Stimulated activated CD8-positive, alpha-beta memory T cell treated with anti-CD3 and anti-CD28 coated beads, Interleukin-4, amount 100 ng/mL, for 1 hour (primary cell): ENCODE measurements around the gene CAB39.

Source experiments
- DNase-seq, 2 donors: peaks; one replicate each; pipeline ENCODE4 v3.0.0-alpha.2; 2020; ENCODE audit warnings: low read depth in 2 of 2, low spot score in 1 of 2

CAB39 gene

DNA sequence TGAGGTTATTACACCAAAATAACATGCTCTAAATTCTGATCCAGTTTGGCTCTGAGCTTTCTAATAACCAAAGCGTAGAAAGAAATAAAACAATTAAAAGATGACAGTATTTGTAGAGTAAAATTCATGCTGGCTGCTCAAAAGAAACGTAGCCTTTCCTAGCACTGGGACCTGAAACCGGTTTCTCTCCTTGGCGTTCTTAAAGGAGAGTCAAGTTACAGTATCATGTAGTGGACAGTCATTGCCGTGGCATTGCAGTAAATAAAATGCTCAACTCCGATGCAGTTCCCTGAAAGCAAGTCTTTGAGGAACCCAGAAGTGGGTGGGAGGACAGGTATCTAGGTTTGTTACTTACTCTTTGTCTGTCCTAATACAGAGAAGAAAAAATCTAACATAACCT, 99.4 kb downstream of the CAB39 start:
- DNase-seq: no peak

DNA sequence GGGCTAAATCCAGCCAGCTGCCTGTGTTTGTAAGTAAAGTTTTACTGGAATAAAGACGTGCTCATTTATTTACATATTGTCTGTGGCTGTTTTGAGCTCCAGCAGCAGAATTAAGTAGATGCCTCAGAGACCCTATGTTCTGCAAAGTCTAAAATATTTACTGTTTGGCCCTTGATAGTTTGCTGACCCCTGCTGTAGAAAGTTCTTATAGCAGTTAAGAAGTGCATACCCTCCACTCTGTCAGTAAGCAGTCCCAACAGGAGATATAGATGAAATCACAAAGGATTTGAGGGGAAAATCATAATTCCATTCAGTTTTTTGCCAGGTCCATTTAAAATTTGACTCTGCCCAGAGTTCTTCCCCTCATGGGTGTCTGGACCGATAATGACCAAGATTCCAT, 102.0 kb downstream of the CAB39 start:
- no peak for DNase-seq

DNA sequence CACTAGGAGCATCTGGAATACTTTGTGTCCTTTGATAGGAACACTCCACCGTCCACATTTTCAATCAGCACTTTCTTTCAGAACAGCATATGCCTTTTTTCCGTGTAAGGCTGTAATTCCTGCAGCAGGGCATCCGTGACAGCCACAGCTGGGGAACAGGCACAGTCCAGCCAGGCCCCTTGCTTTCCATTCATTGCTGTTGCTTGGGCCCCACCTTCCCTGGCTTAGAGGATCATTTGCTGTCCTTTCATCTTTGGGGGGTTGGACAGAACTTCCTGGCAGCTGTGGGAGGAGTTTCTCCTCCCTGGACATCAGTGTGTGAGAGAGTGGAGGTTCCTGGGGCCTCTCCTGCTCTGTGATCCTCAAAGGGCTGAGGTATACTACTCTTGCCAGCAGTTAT, 102.4 kb downstream of the CAB39 start:
- no peak for DNase-seq

DNA sequence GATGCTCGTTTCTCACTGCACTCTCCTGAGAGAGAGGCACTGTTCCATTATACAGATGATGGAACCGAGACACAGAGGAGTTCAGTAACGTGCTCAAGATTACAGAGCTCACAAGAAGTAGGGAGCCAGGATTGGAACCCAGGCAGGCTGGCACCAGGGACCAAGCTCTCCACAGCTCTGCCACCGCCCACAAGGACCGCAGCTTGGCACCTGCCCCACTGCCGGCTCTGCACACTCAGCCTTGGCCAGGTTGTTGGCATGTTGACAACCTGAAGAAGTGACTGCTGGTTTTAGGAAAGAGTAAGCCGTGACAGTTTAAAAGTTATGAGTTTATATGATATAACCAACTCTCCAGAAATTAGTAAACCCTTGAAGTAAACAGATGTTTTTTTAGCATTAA, 104.1 kb downstream of the CAB39 start:
- no peak for DNase-seq

DNA sequence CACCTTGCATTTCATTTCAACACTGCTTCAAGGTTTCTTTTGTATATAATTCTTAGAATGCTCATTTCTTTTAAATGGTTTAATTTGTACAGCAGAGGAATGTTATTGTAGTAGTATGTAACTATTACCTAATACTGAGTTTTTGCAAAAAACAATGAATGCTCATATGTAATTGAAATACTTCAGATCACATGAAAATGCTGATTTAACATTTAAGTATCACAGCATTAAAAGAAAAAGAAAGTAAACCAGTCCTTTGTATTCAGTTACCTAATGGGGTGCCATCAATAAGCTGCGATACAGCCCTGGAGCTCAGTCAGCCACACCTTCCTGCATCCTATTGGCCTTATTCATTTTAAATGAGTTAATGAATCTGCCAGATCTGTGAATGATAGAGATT, 106.8 kb downstream of the CAB39 start:
- DNase-seq: no peak

DNA sequence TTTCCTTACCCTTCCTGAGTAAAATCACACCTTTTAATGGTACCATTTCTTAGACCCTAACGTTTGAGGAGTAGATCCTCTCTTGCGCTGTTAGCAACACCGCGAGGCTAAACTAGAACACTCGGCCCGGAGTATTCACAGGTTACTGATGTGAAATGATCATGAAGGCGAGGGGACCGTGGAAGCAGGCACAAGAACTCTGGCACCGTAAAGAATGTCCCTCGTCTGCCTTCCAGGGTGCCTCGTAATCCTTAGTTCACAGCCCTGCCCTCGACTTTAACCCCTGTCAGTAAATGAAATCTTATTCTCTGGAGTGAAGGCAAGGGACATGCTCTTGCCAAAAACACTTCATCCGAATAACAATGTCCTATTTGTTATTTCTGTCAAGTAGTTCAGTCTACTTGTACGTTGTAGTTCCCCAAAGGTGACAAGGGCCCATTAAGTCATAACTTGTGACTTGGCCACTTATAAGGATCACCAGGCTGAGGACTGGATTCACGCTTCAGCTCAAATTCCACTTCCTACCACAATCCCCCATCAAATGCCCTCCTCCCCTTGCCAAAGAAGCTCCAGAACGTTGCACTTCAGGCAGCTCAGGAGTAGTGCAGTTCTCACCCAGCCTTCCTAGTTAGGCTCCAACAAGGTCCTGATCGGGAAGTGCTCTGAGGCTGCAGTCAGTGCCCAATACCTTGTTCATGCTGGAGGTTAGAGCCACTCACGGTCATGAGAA, 108.8 kb downstream of the CAB39 start:
- DNase-seq: no peak

DNA sequence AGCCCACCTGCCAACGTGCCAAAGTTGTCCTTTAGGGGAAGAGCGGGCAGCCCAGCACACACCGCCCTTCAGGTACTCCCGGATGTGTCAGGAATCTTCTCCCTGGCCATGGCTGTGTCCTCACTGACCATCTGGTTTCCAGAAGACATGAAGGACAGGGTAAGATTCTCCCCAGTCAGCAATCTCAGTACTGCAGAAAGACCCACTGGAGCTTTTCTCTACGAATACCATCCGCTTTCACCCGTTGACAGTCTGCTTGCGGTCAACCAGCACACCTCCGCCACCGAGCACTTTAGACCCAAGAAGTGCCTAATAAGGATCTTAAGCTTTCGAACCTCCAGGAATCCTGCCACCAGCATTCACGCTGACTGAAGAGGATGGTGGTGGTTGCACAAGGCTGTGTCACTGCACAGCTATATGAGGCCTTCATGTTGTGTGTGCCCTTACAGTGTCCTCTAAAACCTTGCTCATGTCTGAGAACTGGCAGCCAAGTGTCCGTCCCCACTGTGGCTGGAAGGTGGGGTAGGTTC, 109.4 kb downstream of the CAB39 start:
- no peak for DNase-seq

DNA sequence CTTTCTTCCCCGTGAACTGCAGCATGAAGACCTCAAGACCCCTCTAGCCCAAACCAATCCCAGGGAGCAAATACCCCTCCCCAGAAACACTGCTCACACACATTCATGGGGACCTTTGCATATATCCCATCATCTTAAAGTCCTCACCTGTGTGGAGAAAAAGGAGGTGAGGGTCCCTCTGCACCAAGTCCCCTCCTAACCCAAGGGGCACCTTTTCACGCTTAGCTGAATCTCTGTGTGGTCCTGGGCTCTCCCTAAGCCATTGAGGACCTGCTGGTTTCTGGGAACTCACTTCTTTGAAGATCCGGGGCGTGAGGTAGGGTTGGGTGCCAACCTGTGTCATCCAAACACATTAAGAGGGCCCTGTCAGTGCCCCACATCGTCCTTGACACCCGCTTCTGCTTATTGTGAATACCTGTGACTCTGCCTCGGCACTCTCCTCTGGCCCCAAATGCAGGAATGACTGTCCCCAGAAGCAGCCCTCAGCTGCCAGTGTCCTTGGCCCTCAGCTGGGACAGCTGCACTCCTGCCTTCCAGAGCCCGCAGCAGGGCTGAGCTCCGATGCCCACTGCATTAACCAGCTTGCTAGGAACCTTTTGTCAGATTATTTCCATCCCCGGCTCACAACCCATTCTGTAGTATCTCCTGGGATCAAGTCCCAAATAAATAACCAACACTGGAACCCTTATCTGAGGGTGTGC, 110.8 kb downstream of the CAB39 start:
- DNase-seq: no peak

DNA sequence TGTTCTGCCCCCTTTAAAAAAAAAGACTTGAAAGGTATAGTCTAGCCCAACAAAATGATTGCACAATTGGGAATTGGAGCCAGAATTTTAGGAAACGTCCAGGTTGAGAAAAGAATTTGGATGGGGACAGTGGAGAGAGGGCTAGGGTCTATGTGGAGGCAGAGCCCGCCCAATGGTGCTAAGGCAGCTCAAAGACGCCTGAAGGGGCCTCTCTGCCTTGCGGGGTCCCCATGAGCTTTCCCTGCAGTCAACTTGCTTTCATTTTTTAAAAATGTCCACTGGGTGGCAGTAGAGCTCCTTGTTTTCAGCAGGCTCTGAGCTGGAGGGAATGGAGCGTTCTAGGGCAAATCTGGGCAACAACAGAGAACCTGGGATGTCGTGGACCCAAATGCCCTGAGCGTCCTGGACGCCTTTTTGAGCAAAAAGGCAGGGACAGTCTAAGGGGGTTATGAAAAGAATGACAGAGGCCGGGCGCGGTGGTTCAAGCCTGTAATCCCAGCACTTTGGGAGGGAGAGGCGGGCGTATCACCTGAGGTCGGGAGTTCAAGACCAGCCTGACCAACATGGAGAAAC, 111.8 kb downstream of the CAB39 start:
- peak in 1 of 2 donors; percentile 18 for DNase-seq

DNA sequence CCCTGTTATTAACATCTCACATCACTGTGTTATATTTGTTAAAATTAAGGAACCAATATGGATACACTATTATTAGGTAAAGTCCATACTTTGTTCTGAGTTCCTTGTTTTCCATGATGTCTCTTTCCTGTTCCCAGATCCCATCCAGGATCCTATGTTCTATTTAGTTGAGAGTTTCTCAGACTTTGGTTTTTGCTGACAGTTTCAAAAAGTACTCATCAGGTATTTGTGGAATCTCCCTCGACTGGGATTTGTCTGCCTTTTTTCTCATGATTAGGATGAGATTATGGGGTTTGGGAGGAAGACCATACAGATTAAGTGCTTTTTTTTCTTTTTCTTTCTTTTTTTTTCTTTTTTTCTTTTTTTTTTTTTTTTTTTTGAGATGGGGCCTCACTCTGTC, 112.7 kb downstream of the CAB39 start:
- DNase-seq: no peak

DNA sequence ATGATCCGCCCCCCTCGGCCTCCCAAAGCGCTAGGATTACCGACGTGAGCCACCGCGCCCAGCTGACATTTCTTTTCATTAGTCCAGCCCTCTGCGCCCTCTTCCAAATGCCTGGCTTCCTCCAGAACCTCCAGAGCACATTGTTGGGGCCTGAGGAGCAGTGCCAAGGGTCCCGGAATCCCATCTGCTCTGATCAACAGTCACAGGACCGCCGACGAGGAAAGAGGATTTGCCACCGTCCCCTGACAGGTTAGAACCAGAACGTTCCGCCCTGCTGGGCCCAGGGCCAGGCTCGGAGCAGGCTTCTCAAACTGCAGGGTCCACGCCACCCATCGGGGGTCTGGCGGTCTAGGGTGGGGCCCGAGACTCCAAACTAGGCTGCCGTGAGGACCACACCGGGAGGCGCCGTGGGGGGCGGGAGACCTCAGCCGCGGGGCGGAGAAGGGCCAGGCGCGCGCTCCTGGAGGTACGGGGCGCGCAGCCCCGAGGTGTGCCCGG, 115.2 kb downstream of the CAB39 start:
- DNase-seq: no peak

DNA sequence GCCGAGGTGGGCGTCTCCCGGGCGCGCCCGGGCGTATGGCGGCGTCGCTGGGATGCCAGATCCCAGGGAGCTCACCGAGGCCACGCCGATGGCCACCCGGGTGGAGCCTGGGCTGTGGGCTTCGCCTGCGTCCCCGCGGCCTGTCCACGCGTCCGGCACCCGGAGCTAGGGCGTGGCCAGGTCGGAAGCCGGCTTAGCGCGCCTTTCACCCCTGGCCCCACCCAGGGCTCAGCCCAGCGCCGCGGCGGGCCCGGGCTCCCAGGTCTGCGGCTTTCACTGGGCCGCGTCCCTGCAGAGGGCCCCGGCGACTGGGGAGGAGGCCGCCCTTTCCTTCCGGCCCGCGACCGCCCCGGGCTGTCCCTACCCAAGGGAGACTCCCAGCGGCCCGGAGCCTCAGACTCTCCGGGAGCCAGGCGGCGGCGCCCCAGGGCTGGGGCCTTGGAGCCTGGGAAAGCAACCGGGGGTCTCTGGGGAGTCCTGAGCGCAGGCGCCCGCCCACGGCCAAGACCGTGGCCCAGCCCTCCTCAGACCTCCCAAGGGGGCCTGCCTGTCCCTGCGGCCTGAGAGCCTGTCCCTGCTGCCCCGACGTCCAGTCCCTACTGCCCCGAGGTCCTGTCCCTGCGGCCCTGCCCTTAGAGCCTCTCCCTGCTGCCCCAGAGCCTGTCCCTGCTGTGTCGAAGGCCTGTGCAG, 115.8 kb downstream of the CAB39 start:
- no peak for DNase-seq

DNA sequence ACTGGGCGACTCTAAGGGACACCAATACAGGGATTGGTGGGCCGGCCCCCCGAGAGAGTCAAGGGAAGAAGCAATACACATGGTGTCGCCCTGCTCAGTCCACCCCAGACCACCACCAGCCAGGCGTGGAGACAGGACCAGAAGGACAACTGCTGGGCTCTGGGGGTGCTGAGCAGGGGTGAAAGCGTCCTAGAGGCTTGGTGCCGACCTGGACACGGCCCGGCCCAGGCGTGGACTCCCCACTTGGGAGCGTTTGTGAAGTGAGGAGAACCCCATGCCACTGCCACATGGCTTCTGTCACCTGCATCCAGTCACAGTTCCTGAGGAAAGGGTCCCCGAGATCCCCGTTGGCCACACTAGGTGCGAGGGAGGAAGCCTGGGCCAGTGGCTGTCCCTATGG, 116.7 kb downstream of the CAB39 start:
- no peak for DNase-seq

DNA sequence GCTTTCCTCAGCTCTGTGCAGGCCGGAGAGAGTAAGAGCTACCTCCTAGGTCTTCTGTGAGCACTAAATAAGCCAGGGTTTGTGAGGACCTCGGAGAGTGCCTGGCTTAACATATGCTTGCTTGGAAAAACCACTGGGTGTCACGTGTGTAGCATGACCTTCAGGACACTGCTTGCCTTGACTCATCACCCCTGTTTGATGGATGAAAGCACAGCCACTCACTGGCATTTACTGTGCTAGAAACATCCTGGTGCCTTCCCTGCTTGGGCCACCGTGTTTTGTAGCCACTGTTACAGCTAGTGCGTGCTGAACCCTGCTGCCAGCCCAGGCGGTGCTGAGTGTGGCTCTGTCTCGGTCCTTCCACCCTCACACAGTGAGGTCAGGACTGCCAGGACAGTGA, 117.3 kb downstream of the CAB39 start:
- DNase-seq: no peak

DNA sequence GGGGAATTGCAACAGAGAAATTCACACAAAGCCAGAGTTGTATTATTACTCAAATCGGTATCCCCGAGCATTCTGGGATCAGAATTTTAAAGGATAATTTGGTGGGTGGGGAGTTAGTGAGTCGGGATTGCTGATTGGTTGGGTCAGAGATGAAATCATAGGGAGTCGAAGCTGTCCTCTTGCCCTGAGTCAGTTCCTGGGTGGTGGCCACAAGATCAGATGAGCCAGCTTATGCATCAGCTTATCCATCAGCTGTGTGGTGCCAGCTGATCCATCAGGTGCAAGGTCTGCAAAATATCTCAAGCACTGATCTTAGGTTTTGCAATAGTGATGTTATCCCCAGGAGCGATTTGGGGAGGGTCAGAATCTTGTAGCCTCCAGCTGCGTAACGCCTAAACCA, 117.8 kb downstream of the CAB39 start:
- no peak for DNase-seq

DNA sequence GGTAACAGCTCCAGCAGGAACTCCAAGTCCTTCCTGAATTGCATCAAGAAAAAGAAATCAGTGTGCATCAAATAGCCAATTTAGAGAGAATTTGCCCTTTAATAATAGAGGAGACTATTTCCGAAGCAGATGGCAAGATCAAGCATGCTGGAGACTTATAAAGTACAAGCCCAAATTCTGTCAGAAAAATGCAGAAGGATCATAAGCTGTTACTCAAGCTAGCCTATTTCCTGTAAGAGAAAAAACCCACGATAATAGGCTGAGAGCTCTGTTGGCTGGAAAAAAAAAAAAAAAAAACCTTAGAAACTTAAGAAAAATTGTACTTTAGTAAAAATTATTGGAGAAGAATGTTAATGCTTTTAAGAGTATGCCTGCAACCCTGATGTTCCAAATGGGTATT, 127.7 kb downstream of the CAB39 start:
- DNase-seq: no peak

DNA sequence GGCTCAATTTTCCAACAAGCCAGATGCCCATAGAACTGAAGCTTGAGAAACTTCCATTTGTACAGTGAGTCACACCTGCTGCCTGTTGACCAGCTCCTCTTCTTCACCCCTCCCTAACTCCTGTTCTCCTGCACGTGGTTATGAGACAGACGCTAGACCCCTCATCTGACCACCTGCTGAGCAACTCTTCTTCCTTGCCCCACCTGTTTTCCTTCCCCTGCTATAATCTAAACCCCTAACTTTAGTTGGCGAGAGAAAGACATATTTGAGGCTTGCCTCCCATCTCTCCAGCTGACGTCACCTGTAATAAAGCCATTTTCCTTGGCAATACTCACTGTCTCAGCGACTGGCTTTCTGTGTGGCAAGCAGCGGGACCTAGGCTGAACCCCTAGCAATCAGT, 129.8 kb downstream of the CAB39 start:
- no peak for DNase-seq

DNA sequence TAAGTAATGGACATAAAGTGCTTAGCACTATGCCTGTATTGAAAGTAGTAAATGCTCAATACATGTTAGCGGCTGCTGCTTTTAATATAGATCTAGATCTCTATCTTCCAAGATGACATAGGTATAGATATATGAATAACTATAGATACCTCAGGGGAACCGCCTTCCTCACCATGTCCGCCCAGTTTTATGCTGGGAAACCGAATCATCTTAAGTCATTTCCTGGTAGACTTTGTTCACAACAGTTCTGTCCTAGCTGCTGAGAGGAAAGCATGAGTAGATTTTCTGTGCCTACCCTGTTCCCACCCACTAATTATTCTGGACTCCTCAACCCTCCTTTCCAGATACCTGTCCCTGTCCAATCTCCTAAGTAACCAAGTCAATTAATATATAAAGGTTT, 130.5 kb downstream of the CAB39 start:
- no peak for DNase-seq

DNA sequence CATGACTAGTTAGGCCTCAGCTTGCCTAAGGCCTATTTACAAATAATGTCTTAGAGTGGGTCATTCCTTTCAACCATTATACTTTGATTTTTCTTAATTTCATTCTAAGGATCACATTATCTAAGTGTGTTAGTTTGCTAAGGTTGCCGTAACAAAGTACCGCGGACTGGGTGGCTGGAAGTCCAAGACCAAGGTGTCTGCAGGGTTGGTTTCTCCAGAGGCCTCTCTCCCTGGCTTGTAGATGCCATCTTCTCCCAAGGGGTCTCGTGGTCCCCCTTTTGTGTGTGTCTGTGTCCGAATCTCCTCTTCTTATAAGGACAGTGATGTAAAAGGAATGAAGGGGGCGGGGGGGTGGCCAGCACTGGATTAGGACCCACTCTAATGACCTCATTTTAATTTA, 133.7 kb downstream of the CAB39 start:
- no peak for DNase-seq

DNA sequence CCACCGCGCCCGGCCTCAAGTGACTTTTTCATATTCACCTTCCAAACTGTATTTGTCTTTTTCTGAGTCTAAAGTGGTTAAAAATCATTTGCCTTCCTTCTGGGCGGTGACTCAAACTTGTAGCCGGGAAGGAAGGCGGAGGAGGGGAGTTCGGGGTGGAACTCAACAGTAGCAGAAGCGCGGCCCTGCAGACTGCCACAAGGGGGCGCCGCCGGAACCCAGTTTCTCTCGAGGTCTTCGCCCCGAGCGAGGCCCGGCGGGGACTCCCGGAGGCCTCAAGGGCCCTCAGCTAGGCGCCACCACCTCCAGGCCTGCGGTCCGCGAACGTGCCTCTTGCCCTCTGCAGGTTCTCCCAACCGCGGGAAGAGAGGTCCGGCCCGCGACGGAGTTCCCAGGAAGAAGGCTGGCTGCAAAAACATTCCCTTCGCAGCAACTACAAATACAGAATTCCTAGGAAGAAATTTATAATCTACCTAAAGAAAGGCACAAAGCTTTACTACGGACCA, 135.3 kb downstream of the CAB39 start:
- DNase-seq: peak; percentile 79

DNA sequence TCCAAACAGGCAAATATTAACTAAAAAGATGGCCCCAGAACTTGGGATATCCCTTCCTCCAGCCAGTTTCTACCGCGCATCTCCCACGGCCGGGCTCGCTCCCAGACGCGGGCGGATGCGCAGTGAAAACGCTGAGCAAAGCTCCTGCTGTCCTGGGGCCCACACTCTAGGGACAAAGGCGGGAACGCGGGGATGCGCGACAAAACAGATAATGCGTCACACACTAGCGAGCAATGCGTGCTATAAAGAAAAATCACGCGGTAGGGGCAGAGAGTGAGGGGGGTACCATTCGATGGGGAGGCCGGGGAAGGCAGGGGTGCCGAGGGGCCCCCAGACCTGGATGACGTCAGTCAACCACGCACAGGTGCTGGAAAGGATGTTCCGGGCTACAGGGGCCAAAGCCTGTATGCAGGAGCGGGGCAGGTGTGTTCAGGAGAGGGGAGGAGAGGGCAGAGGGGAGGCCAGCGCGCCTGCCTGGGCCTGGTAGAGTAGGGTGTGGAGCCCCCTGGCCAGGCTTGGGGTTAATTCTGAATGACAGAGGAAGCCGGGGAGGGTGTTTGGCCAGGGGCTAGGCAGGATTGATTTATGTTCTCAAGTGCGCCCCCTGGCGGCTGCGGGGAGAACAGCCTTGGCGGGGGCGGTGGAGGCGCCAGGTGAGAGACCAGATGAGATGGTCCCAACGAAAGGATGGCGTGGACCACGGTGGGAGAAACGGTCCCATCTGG, 137.2 kb downstream of the CAB39 start:
- peak; percentile 52 to 60 for DNase-seq
